Measurements from ENCODE around the gene MRPS22.
"Not testable (repeated sequence)": the region's sequence is repeated elsewhere in the genome, so short reads cannot be mapped to it uniquely, and the experiment has no call there.

Gene MRPS22

DNA sequence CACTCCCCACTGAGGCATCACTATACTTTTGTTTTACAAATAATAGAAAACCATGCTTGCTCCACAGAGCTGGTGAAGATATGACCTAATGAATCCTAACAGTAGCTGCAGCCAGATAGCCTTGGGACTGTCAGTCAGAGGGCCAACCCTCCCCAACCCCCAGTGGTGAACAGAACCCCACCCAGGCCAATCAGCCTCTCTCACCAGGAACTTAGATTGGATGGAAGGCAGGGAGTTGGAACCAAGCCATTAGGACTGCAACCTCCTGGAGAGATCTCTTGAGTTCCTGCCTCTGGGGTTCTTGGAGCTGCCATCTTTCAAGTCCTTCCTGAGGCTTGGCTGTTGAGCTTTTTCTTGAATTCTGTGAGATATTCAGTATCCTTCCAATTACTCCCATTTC, 3.0 kb upstream of the MRPS22 start:
- no peak for DNase-seq

DNA sequence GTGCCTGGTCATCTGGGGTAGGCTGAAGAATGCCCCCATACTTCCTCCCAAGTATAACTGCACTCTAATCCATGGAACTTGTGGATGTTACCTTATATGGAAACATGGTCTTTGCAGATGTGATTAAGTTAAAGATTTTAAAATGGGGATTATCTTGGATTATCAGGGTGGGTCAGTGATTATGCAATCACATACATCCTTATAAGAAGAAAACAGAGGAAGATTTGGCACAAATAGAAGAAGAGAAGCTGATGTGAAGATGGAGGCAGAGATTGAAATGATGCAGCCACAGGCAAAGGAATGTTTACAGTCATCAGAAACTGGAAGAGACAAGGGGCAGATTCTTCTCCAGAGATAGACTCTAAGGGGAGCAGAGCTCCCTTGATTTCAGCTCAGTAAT, 1.8 kb upstream of the MRPS22 start:
- no peak for DNase-seq

DNA sequence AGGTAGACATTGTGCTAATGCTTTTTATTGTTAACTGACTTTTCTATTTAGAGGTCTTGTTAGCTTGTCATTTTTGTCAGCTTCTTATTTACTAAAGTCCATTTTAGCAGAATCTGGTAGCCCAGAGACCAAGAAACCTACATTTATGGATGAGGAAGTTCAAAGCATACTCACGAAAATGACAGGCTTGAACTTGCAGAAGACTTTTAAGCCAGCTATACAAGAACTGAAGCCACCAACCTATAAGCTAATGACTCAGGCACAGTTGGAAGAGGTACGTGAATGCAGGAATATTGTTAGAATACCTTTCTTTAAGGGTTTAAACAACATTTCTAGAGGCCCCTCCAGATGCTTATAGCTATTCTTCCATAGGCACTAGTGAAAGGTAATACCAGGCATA, 3.0 kb downstream of the MRPS22 start:
- DNase-seq: no peak

DNA sequence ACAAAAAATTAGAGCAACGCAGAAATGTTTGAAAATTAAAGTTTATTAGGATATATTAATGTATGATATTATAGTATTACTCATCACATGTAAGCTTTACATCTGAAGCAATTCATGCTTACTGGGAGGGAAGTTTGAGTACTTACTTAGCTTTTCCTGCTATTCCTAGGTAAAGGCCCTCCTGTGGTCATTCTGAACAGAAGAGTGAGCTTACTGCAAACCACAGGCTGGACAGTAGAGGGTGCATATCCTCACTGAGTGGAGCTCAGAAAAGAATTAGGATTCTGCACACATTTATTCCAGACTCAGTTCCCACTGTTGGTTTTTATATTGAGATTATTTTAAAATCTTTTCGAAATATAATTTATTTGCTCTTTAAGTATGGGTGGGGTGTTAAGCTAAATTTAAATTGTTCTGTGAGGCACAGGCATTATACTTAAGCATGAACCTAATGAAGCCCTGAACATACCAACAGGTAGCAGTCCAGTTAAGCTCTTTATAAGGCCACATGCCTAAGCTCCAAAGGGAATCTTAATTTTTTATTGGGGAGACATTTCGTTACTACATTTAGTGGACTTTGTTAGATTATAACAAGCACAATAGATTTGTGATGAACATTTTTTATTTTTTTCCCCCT, 10.2 kb downstream of the MRPS22 start:
- DNase-seq: peak; percentile 23

DNA sequence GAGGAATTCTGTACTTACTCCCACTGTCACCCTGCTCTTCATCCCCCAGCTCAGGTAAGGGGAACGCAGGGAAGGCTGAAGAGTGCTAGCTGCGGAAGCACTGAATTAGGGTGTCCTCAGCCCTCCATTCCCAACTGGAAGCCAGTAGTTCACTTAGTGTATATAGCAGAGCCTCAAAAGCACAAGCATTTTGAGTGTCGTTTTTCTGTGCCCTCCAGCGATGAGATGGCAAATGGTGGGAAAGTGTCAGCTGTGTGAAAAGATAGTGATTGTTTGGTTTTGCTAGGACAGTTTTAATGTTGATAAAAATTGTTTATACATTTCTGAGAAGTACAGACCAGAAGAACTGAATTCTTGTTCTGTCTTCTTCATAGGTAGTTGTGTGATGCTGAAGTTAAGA, 10.8 kb downstream of the MRPS22 start:
- DNase-seq: no peak

DNA sequence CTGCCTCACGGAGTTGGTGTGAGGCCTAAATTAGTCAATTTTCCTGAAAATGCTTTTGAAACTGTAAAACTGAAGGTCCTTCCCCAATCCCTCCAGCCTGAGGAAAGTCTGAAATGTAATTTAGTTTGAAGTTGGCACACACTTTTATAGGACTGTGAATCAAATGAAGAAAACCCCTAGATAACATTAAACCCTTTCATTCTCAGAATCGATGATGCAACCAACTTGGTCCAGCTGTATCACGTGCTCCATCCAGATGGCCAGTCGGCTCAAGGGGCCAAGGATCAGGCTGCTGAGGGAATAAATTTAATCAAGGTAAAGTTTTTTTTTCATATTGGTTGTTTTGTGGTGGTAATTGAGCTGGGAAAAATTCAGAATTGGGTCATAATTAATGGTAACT, 11.7 kb downstream of the MRPS22 start:
- DNase-seq: no peak

DNA sequence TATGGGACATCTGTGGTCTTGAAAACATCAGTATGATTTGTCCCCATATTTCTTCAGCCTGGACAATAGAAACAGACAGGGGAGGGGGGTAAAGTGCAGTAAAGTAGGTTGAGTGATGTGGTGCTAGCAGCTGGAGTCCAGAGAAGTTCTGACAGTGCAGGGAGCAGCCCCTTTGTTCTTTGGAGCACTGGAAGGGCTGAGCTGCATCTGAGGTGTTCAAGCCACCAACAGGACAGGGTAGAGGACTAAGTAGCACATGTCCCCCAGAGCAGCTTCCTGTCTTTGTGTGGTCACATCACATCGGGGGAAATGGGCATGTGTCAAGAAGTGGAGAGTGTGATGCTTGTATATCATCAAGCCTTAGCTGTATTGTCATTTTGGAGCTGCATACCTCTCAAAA, 12.1 kb downstream of the MRPS22 start:
- no peak for DNase-seq

DNA sequence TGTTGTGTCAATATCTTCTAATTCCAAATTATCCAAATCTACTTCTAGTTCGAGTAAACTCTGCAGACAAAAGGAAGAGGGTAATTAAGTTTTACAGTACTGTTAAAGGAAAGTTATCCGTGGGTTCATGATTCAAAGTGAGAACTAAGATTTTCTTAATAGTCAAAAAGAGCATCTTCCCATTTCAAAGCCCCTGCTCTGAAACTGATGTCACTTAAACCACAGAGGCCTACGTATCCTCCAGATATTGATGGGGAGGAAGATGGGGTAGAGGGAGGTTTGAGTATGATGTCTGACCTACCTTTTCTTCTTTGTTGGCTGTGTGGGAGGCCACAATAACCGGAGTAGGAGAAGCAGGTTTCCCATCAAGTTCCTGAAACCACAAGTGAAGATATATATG, 14.1 kb downstream of the MRPS22 start:
- DNase-seq: no peak

DNA sequence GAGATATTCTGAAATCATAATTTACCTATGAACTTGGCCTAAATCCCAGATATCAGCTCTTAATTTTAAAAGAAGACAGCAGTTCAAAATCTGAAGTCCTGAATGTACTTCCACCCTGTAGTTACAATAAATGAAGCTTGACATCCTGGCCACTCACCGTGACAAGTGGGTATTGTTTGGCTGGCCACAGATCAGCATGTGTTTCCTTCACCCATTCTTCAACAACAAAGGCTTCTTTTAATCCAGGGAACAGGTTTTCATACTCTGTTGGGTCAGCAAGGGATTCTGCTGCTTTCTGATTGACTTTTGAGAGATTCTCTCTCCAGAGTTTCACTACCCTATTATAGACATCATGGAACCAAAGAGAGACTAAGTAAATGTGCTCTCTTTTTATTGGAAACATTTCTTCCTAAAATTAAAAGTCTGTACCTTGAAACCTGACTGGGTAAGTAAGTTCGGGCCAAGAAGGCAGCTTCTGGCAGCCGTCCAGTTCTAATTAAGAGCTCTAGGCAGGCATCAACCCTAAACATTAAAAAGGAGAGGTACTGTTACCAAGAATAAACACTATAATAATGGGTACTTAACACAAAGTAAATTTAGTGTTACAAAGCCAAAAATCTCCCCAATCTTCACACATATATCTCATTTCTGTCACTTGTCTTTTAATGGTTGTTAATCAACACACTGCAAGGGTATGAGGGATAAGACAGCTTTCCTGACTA, 15.2 kb downstream of the MRPS22 start:
- no peak for DNase-seq

DNA sequence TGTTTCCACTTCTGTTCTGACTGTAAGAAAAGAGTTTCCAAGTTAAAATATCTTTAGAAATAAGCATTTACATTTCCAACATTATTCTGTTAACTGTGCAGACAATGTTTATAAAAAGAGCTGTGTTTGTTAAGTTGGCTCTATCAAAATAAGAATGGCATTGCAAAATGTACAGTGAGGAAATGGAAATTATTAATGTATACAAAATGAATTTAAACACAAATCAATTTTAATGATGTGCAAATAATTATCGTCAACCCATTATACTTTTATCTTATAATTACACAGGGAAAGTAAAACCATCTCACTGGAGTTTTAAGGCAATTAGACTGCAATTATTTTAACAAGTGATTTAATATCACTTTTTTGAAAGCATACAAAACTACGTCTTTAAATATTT, 17.5 kb downstream of the MRPS22 start:
- DNase-seq: no peak

DNA sequence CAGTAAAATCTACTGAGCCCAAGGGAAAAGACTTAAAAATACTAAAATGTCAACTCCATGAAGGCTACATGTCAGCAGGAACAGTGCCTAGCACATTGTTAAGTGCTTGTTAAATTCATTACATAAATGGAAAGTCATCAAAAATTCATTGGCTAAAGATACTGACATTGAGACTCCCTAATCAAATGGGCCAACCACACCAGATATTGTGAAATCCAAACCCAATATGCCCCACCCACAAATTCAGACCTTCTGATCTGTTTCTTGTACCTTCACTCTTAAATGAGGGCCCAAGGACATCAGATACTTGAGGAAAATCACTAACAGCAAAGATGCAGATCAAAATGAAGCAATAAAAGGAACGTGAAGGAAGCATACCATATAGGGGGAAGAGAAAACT, 20.7 kb downstream of the MRPS22 start:
- DNase-seq: no peak

DNA sequence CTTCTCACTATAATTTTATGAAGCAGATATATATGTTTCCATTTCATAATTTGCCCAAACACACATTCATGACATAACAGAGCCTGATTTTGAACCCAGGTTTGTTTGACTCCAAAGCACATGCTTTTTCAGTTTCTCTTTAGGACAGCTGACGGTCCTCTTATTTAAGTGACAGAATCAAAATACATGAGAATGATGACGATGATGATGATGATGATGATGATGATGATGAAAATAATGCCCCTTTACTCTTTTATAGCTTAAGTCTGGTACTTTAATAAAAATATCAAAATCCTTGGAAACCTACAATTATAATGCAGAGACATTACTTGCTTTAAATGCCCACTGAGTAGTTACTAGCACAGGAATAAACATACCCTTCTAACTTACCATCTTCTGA, 30.3 kb downstream of the MRPS22 start:
- no peak for DNase-seq

DNA sequence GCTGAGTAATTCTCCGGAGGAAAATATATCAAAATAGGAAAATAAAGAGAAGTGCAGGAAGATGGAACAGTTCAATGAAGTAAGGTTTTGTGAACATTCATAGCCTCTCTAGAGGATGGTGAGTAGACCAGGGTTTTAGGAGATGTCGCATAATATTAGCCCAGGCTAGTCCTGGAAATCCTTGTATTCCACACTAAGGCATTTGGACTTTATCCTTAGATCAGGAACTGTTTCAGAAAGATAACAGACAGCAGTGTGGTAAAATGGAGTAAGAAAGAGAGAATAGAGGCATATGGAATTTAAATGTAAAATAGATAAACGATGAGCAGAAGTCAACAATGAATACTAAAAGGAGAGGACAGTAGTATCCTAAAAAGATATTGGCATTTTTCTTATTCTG, 33.6 kb downstream of the MRPS22 start:
- no peak for DNase-seq

DNA sequence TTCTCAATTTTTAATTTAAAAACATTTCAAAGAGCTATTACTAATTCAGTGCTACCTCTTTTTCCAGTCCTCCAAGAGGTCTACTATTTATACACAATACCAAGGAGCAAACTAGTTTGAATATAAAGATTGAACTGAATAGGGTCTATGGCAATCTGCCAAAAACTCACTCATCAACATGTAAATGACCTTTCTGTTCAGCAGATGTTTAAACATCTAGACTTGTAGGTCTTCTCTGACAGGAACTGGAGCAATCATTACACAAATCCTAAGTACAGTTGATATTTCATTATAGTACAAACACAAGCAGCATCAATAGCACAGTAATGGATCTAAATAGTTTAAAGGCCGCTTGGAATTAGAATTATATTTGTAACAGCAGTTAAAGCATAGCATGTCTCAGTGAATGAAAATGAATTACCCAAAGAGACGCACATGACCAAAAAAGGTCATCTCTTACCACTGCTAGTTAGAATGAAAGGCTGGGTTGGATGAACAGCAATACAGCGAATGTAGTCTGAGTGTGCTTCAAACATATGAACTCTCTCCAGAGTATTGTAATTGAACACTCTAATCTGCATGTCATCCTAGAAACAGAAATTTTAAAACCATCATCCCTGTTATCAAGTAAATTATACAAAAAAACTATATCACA, 34.9 kb downstream of the MRPS22 start:
- no peak for DNase-seq

DNA sequence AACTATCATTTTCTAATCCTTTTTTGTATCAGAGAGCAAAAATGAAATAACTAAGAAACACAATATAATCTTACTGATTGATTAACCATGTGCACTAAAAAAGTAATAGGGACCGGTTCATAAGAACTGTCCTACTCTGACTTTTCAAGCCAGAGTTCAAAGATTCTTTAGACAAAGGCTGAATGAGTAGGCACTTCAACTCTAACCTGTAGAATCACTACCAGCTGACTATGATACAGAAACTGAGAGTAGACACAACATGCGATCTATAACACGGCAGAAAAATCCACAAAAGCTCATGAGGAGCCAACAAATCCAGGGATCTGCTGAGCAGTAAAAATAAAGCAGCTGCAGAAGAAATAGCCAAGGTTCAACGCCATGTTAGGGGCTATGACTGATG, 36.8 kb downstream of the MRPS22 start:
- no peak for DNase-seq

DNA sequence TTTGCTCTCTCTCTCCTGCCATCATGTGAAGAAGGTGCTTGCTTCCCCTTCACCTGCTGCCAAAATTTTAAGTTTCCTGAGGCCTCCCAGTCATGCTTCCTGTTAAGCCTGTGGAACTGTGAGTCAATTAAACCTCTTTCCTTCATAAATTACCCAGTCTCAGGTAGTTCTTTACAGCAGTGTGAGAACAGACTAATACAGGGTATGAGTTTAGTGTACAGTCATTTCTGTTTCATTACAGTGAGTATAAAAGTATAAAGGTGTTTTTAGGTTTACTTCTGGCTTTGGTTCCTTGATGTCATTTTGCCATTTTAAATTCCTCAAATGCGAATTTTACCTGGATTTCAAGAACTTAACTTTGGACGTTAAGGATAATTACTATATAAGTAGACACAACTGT, 38.5 kb downstream of the MRPS22 start:
- DNase-seq: not testable (repeated sequence)

DNA sequence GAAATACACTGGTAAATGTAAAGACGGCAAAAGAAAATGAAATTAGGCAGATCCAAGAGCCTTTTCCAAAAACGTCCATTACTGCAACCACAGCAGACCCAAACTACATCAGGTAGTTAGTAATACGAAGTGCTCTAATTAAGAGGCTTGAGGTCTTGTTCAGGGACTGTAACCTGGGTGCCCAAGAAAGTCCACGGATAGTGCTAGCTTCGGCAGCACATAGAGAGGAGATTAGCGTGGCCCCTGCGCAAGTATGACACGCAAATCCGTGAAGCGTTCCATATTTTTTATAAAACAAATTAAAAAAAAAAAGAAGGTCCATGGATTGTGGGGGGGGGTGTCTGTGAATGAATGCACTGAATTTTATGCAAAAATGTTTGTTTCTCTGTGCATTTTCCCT, 44.3 kb downstream of the MRPS22 start:
- DNase-seq: no peak

DNA sequence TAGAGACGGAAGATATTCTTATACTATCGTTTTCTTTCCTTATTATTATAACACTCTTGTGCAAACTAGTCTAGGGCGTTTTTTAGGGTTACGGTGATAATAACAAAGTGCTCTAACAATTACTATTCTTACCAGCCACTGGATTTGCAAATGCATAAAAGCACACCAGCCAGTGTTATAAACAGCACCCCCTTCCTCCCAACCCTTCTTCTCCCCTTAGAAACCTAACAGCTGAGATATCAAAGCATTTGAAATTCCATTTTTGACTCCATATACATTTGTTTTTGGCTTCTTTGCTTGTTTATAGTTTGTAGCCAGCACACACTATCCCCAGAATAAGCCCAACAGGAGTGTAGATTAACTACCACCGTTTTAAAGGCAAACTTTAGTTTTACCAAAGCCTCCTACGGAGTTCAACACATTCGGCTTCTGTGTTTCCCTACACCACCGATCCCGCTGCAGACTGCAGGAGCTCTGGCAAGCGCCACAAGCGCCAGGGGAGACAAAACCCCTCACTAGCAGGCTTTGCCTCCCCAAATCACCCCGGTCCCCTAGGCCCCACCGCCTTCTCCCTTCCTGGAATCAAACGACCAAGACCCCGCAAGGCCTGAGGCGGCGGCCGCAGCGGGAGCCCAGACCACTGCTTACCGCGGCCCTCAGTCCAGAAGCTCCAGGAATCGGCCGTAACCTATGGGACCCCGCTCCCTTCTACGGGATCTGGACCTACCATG, 45.2 kb downstream of the MRPS22 start:
- DNase-seq: no peak

DNA sequence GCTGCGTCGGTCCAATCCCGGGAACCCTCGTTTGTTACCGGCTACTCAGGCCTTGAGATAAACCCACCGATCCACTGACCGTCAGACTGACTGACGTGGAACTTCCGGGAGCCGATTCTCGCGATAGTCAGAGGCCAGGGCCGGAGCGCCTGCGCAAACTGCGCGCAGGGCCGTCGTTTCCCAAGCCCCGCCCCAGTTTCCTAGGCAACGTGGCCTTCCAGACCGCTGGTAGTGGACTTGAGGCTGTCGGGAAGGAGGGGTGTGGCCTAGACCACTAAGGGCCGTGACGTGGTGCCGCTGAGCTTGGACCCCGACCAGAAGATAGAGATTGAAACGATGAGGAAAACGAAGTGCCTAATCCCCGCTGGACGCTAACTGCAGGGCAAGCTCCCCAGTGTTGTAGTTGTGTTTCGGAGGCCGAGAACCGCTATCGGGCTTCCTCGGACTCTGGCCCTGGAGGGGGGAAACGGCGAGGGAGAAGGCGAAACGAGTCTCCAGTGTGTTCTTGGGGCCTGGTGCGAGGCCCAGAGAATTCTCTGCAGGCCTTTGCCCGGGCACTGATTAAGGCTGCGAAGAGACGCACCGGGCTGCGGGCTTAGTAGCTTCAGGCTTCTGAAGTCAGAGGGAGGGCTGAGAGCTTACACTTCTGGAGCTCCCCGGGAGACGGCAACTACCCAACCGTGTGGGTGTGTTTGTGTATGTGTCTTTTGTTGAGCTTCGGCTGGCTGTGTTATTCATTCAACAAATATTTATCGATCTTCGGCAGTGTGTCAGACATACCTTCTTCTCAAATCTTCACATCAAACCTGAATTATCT, 45.9 kb downstream of the MRPS22 start, which contains the start of gene COPB2:
COPB2 (minus strand) TSS at position 96 of the 817 bp plus-strand sequence. CDS start 97 bp downstream, outside the sequence.
- peak; percentile 90 for DNase-seq

DNA sequence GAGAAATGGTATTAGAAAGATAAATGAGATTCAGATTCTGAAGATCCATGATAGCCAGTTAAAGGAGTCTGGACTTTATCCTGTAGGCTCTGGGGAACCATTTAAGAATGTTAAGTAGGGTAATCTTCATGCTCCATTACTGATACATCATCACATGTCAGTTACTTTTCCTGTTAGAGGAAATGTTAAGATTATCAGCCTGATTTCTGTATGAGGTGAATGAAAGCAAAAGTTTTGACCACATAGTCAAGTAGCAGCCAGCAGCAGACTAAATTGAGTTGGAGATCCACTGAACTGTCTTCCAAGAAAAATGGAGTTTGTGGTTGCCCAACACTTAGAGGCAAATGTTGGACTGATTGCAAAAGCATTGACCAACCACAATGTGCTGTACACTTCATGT, 50.3 kb downstream of the MRPS22 start:
- DNase-seq: no peak

DNA sequence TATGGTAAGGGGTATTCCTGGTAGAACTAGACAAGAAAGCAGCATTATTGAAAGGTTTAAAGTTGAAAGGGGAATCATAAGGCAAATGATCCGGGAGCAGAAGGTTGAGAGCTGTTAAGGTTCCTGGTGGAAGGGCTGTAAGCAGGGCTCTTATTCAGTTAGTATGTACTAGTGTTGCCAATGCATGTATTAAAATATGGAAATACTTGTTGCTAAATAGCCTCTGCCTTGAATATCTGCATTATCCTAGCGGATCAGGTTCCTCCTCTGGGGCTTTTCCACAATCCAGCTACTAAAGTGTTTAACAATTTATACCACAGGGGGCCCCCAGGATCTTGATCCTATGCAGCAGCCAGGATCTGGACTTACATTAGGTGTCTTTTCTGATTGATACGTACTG, 52.9 kb downstream of the MRPS22 start:
- no peak for DNase-seq

DNA sequence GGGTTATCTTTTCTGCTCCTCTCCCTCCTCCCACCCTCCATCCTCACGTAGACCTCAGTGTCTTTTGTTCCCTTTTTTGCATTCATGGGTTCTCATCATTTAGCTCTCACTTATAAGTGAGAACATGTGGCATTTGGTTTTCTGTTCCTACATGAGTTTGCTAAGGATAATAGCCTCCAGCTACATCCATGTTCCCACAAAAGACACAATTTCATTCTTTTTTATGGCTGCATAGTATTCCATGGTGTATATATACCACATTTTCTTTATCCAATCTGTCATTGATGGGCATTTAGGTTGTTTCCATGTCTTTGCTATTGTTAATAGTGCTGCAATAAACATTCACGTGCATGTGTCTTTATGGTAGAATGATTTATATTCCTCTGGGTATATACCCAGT, 57.3 kb downstream of the MRPS22 start:
- not testable (repeated sequence) for DNase-seq

Measured in NCI-H1694 treated with DMSO at 0.1 percent for 48 hours (cell line).